H1 (cell line): ENCODE results near the gene NOP9. TPM values are rescaled to one million over a fixed set of nuclear protein-coding genes. Genes with fewer than 3 reads are reported as not detected.

Source experiments
- CTCF ChIA-PET: fragments of 300-600 bp; sonication (Branson Sonifier 250); formaldehyde crosslinking; loops from one replicate; lab custom pipeline; 2021; ENCODE audit not compliant: partially characterized antibody; lab: Charles Lee
- POLR2A ChIA-PET: fragments of 300-600 bp; sonication (Branson Sonifier 250); formaldehyde crosslinking; loops from one replicate; lab custom pipeline; 2021; ENCODE audit warnings: inconsistent platforms; ENCODE audit not compliant: partially characterized antibody; lab: Charles Lee
- DNase-seq, 2 experiments: peaks; one replicate each; pipeline versions ENCODE4 v3.0.0 to v3.0.0-alpha.2; 2010 to 2022; ENCODE audit warnings: low spot score in 2 of 2, low read depth in 1 of 2, mixed read lengths in 1 of 2
- FAIRE-seq: peaks from 2 replicates; lab custom pipeline; 2011; peaks lifted over from hg19 to GRCh38; lab: Jason Lieb, UNC
- H2AFZ ChIP-seq: 2 replicates; pipeline ENCODE4 v1.8.1; 2012; ENCODE audit warnings: low read length, inconsistent platforms
- H2AK5ac ChIP-seq: 2 replicates; pipeline ENCODE4 v1.6.1; 2013; ENCODE audit warnings: low read depth, low read length
- H2BK120ac ChIP-seq: replicated peaks from 2 replicates; pipeline ENCODE3; 2013; ENCODE audit warnings: low read depth, low read length, inconsistent platforms
- H2BK12ac ChIP-seq: 2 replicates; pipeline ENCODE4 v1.6.1; 2013; ENCODE audit warnings: low read depth, low read length
- H2BK15ac ChIP-seq: 2 replicates; pipeline ENCODE4 v1.6.1; 2013; ENCODE audit warnings: low read length
- H2BK20ac ChIP-seq: 2 replicates; pipeline ENCODE4 v1.6.1; 2013; ENCODE audit warnings: low read length
- H2BK5ac ChIP-seq: 2 replicates; pipeline ENCODE4 v1.6.1; 2013; ENCODE audit warnings: low read depth, low read length
- H3K14ac ChIP-seq: 2 replicates; pipeline ENCODE4 v1.6.1; 2013; ENCODE audit warnings: inconsistent platforms; ENCODE audit not compliant: insufficient read length
- H3K18ac ChIP-seq: 2 replicates; pipeline ENCODE4 v1.6.1; 2013; ENCODE audit warnings: low read length; ENCODE audit errors: extremely low read depth
- H3K23ac ChIP-seq: 2 replicates; pipeline ENCODE4 v1.6.1; 2013; ENCODE audit warnings: inconsistent platforms; ENCODE audit not compliant: insufficient read length
- H3K23me2 ChIP-seq: 2 replicates; pipeline ENCODE4 v1.6.1; 2013; ENCODE audit warnings: low read depth, low read length
- H3K27ac ChIP-seq: 2 replicates; pipeline ENCODE4 v1.6.1; 2011; ENCODE audit warnings: low read depth, low read length, inconsistent platforms
- H3K27me3 ChIP-seq, 4 experiments: replicated peaks in 1 of 4; 1 replicate in 1 of 4; 2 replicates in 3 of 4; pipeline versions ENCODE4 v1.6.1 to v1.8.1; 2011 to 2013; ENCODE audit warnings: low read length in 3 of 4, mild to moderate bottlenecking in 3 of 4, inconsistent platforms in 2 of 4, mixed read lengths in 2 of 4, moderate library complexity in 1 of 4; ENCODE audit not compliant: control insufficient read depth in 3 of 4, insufficient read depth in 3 of 4; ENCODE audit errors: extremely low read depth in 1 of 4
- H3K36me3 ChIP-seq, 4 experiments: 2 replicates each; pipeline versions ENCODE4 v1.6.1 to v1.8.1; 2011 to 2013; ENCODE audit warnings: mild to moderate bottlenecking in 4 of 4, low read length in 3 of 4, moderate library complexity in 2 of 4, control low read depth in 1 of 4, inconsistent platforms in 1 of 4; ENCODE audit not compliant: insufficient read depth in 4 of 4, control insufficient read depth in 2 of 4
- H3K4ac ChIP-seq: replicated peaks from 2 replicates; pipeline ENCODE3; 2013; ENCODE audit warnings: low read length, low read depth, mixed read lengths, inconsistent platforms; ENCODE audit not compliant: insufficient read length
- H3K4me1 ChIP-seq, 4 experiments: replicated peaks in 1 of 4; 1 replicate in 1 of 4; 2 replicates in 3 of 4; pipeline versions ENCODE4 v1.6.1 to v1.8.1; 2011 to 2013; ENCODE audit warnings: low read length in 3 of 4, inconsistent platforms in 2 of 4, mixed read lengths in 1 of 4; ENCODE audit not compliant: insufficient read depth in 4 of 4, control insufficient read depth in 3 of 4
- H3K4me2 ChIP-seq, 2 experiments: 2 replicates each; pipeline versions ENCODE4 v1.6.1 to v1.8.1; 2011 to 2013; ENCODE audit warnings: low read depth in 2 of 2, low read length in 2 of 2, control low read depth in 1 of 2, inconsistent platforms in 1 of 2, mild to moderate bottlenecking in 1 of 2; ENCODE audit not compliant: insufficient read depth in 1 of 2
- H3K4me3 ChIP-seq, 4 experiments: fragments of 200-600, 300-600 bp in 1 of 4; sonication (generic), shearing (Covaris generic), sonication (Bioruptor Twin) in 1 of 4; 2 replicates each; pipeline versions ENCODE4 v1.5.1 to v1.8.1; 2011 to 2016; ENCODE audit warnings: low read length in 4 of 4, low read depth in 3 of 4, control low read depth in 2 of 4, inconsistent platforms in 2 of 4, mild to moderate bottlenecking in 2 of 4, mixed read lengths in 1 of 4, moderate library complexity in 1 of 4; ENCODE audit not compliant: insufficient read depth in 2 of 4; ENCODE audit errors: extremely low read depth in 1 of 4
- H3K56ac ChIP-seq: replicated peaks from 2 replicates; pipeline ENCODE3; 2013; ENCODE audit warnings: low read depth, mild to moderate bottlenecking, mixed read lengths, low read length, inconsistent platforms; ENCODE audit not compliant: insufficient read length
- H3K79me1 ChIP-seq: 2 replicates; pipeline ENCODE4 v1.6.1; 2013; ENCODE audit warnings: low read depth, low read length, control low read depth
- H3K79me2 ChIP-seq, 2 experiments: 2 replicates each; pipeline versions ENCODE4 v1.6.1 to v1.8.1; 2012 to 2013; ENCODE audit warnings: low read length in 2 of 2, mild to moderate bottlenecking in 2 of 2, inconsistent platforms in 1 of 2; ENCODE audit not compliant: insufficient read depth in 2 of 2, control insufficient read depth in 1 of 2
- H3K9ac ChIP-seq, 4 experiments: replicated peaks in 1 of 4; 1 replicate in 1 of 4; 2 replicates in 3 of 4; pipeline versions ENCODE4 v1.6.1 to v1.8.1; 2011 to 2013; ENCODE audit warnings: low read depth in 3 of 4, low read length in 3 of 4, control low read depth in 2 of 4, mild to moderate bottlenecking in 2 of 4, moderate library complexity in 2 of 4, inconsistent platforms in 1 of 4; ENCODE audit errors: extremely low read depth in 1 of 4
- H3K9me3 ChIP-seq, 2 experiments: 2 replicates each; pipeline versions ENCODE4 v1.6.1 to v1.8.1; 2012 to 2013; ENCODE audit warnings: mild to moderate bottlenecking in 2 of 2, moderate library complexity in 2 of 2, control low read depth in 1 of 2, inconsistent platforms in 1 of 2, low read depth in 1 of 2, low read length in 1 of 2, mixed read lengths in 1 of 2; ENCODE audit not compliant: insufficient read depth in 2 of 2
- H4K20me1 ChIP-seq, 2 experiments: replicated peaks in 1 of 2; 2 replicates each; pipeline versions ENCODE3 to v1.8.1; 2011 to 2013; ENCODE audit warnings: inconsistent platforms in 2 of 2, low read length in 2 of 2, mild to moderate bottlenecking in 1 of 2; ENCODE audit not compliant: insufficient read depth in 2 of 2, control insufficient read depth in 1 of 2
- H4K5ac ChIP-seq: 2 replicates; pipeline ENCODE4 v1.6.1; 2013; ENCODE audit warnings: low read length, low read depth, mixed read lengths, inconsistent platforms; ENCODE audit not compliant: insufficient read length
- H4K8ac ChIP-seq: 2 replicates; pipeline ENCODE4 v1.8.0; 2013; ENCODE audit warnings: mild to moderate bottlenecking, moderate library complexity, low read length, inconsistent platforms; ENCODE audit not compliant: insufficient read depth; ENCODE audit errors: extremely low read depth
- H4K91ac ChIP-seq: replicated peaks from 2 replicates; pipeline ENCODE3; 2013; ENCODE audit warnings: low read length, mixed read lengths, inconsistent platforms; ENCODE audit not compliant: insufficient read length
- BCL11A ChIP-seq, 2 experiments: IDR thresholded peaks; one replicate each; pipeline ENCODE4 v1.6.1; 2011; ENCODE audit warnings: low read depth in 2 of 2, low read length in 2 of 2, mild to moderate bottlenecking in 2 of 2
- CHD1 ChIP-seq: IDR thresholded peaks from 2 replicates; pipeline ENCODE4 v1.6.1; 2012; ENCODE audit warnings: low read depth, low read length, improper control_type of control experiment
- CTBP2 ChIP-seq: IDR thresholded peaks from 2 replicates; pipeline ENCODE4 v1.7.0; 2011; ENCODE audit warnings: borderline replicate concordance, mild to moderate bottlenecking, moderate library complexity, mixed read lengths, low read length; ENCODE audit not compliant: insufficient read depth, insufficient read length
- EGR1 ChIP-seq: IDR thresholded peaks from 2 replicates; pipeline ENCODE4 v1.6.1; 2011; ENCODE audit warnings: low read depth, low read length, borderline replicate concordance
- HDAC2 ChIP-seq, 2 experiments: fragments of 300-600 bp in 1 of 2; sonication (generic) in 1 of 2; IDR thresholded peaks; 2 replicates each; pipeline ENCODE4 v1.6.1; 2011 to 2012; ENCODE audit warnings: low read depth in 2 of 2, low read length in 2 of 2, mild to moderate bottlenecking in 2 of 2, moderate library complexity in 2 of 2, borderline replicate concordance in 1 of 2, inconsistent platforms in 1 of 2
- KDM4A ChIP-seq: IDR thresholded peaks from one replicate; pipeline ENCODE4 v1.7.1; 2012; ENCODE audit warnings: low read depth, mild to moderate bottlenecking, moderate library complexity, low read length, inconsistent platforms; ENCODE audit not compliant: severe bottlenecking
- MAFK ChIP-seq: IDR thresholded peaks from 2 replicates; pipeline ENCODE4 v1.6.1; 2012; ENCODE audit warnings: low read depth, mild to moderate bottlenecking, improper control_type of control experiment, low read length
- POLR2AphosphoS5 ChIP-seq: IDR thresholded peaks from 2 replicates; pipeline ENCODE4 v1.6.1; 2011; ENCODE audit warnings: low read depth, low read length
- RAD21 ChIP-seq, 2 experiments: IDR thresholded peaks in 1 of 2; conservative IDR thresholded peaks in 1 of 2; 2 replicates each; pipeline ENCODE4 v1.6.1; 2011; ENCODE audit warnings: low read depth in 2 of 2, low read length in 2 of 2, improper control_type of control experiment in 1 of 2, inconsistent platforms in 1 of 2, mild to moderate bottlenecking in 1 of 2, moderate library complexity in 1 of 2
- SAP30 ChIP-seq: fragments of 300-600 bp; sonication (generic); IDR thresholded peaks from 2 replicates; pipeline ENCODE4 v1.7.1; 2012; ENCODE audit warnings: low read length, moderate library complexity, mild to moderate bottlenecking, inconsistent platforms; ENCODE audit not compliant: insufficient read depth, insufficient replicate concordance
- SIRT6 ChIP-seq: IDR thresholded peaks from one replicate; pipeline ENCODE4 v1.7.1; 2012; ENCODE audit warnings: low read length, inconsistent platforms
- SRF ChIP-seq: IDR thresholded peaks from 2 replicates; pipeline ENCODE4 v1.6.1; 2011; ENCODE audit warnings: mild to moderate bottlenecking, low read depth, low read length, moderate library complexity
- TAF7 ChIP-seq: optimal IDR thresholded peaks from 2 replicates; pipeline ENCODE3; 2011; ENCODE audit warnings: low read depth, mild to moderate bottlenecking, inconsistent platforms, low read length, moderate library complexity, borderline replicate concordance
- WGBS, 2 experiments: shearing (Covaris generic) in 1 of 2; methylation state at CpG; one replicate each; pipeline versions ENCODE4 v1.1.6 to v1.1.7; 2013 to 2015; ENCODE audit warnings: low lambda C conversion rate in 2 of 2, mixed read lengths in 2 of 2, inconsistent platforms in 1 of 2, low coverage in 1 of 2, missing lambda C conversion rate in 1 of 2; ENCODE audit not compliant: insufficient replicate concordance in 2 of 2, insufficient coverage in 1 of 2, insufficient read length in 1 of 2; ENCODE audit errors: extremely low coverage in 1 of 2, missing lambda C conversion rate in 1 of 2; 5-methylcytosine and 5-hydroxymethylcytosine counted together
- polyA plus RNA-seq, 7 experiments: library from polyadenylated mRNA; depleted of rRNA in 3 of 7; stranded (reverse) in 5 of 7; unstranded in 2 of 7; fragments of >200 nt in 5 of 7; fragments of 200-250 nt in 2 of 7; gene quantifications; 1 replicate in 5 of 7; 2 replicates in 1 of 7; 4 replicates in 1 of 7; pipeline versions ENCODE4 v1.2.1 to v1.2.3, GENCODE V29; 2011 to 2013; ENCODE audit warnings: missing spikeins in 2 of 7, mixed read lengths in 2 of 7
- total RNA-seq: library from RNA; stranded (reverse); fragmentation: NEBNext Ultra II Directional; extraction: Animal tissue kit (Norgen Biotek cat#: 25700); gene quantifications from 2 replicates; pipeline ENCODE4 v1.2.1, GENCODE V29; 2021

The NOP9 gene
- total and polyA plus RNA-seq, 2 of the 8 experiments (the other 6 are each of a cell fraction or from before 2014, with no cell fraction given) = 17.8 to 34.8 TPM

DNA sequence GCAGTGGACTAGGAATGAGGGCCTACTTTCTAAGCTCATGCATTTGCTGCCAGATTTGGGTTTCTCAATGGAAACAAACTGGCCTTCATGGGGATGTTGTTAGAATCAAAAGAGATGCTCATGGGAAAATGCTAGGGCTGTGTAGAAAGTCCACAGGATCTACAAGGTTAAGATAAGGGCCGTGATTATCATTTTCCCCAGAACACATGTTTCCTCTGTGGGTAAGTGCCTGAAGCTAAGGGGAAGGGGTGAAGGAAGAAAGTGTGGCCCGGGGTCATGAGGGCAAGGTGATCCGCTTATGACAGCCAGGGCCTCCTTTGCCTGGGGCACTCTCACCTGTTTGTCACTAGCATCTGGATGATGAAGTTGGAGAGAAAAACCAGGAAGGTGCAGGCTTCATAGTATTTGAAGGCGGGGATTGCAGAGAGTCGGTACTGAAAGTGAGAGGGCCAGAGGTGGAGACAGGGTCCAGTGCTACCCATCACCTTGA, 25.4 kb downstream of the NOP9 start:
- Histone ChIP-seq H3K79me1 (no peaks in the 10 kb centered on the region), H4K91ac (no peak overlapping the region), H3K18ac (no peak overlapping the region), H3K56ac (no peak overlapping the region), H3K27ac (no peak overlapping the region), H3K9me3 (no peaks in the 10 kb centered on the region), H2BK120ac (no peak overlapping the region), H2AK5ac (no peak overlapping the region), H2BK12ac (no peak overlapping the region), H2BK5ac (no peak overlapping the region), H3K79me2 (no peaks in the 10 kb centered on the region), H4K5ac (no peak overlapping the region), H2BK20ac (no peak overlapping the region), H3K4ac (no peak overlapping the region), H4K8ac (no peak overlapping the region), H4K20me1 (no peaks in the 10 kb centered on the region), H2AFZ (no peak overlapping the region), H2BK15ac (no peak overlapping the region), H3K36me3 (no peaks in the 10 kb centered on the region), H3K4me1 (no peaks in the 10 kb centered on the region), H3K27me3 (peaks cover 0 to 29% (median 10%) of the 10 kb centered on the region in 4 experiments; a peak in 5 of 7 replicates), H3K9ac (no peak overlapping the region), H3K23me2 (no peaks in the 10 kb centered on the region; the same call in 1 of the 2 replicates), H3K4me2 (no peak overlapping the region), H3K23ac (no peak overlapping the region), H3K14ac (no peak overlapping the region), H3K4me3 (no peak overlapping the region)
- ChIA-PET POLR2A (interaction anchor here (0.6 to 1.4 kb wide), 3 partner anchors 10 to 113 kb away, joined by 3 read pairs; partner anchors contain the start of gene ADCY4), CTCF (interaction anchor here (1.0 to 27.8 kb wide), 5 partner anchors 13 to 102 kb away, joined by 3 to 664 read pairs (median 4); partner anchors contain the start of genes CBLN3, CIDEB, KHNYN and LTB4R)
- FAIRE-seq = no peak
- no peak for DNase-seq
- 77% methylated on average over 5 of the region's 5 CpGs; no CpG with 5 or more reads in 1 of the 2 experiments for WGBS, 2 experiments
- TF ChIP-seq BCL11A (IDR thresholded peaks at IDR 0.05; ENCODE audit: low read depth in 2 of 2, low read length in 2 of 2) (no peak), SIRT6 (no peak), KDM4A (no peak), TAF7 (no peak), EGR1 (no peak), POLR2AphosphoS5 (no peak), CTBP2 (no peak), SRF (no peak), CHD1 (no peak), HDAC2 (IDR thresholded peaks at IDR 0.05; ENCODE audit: borderline replicate concordance in 1 of 2, low read depth in 2 of 2, low read length in 2 of 2) (no peak), SAP30 (no peak), MAFK (no peak), RAD21 (IDR thresholded peaks at IDR 0.05 in 1 of 2, conservative IDR thresholded peaks at IDR 0.05 in 1 of 2; ENCODE audit: low read depth in 2 of 2, low read length in 2 of 2) (no peak)
